PC-3 (cell line): ENCODE results near the gene ACBD7. TPM values are rescaled to one million over a fixed set of nuclear protein-coding genes. Genes with fewer than 3 reads are reported as not detected.

Source experiments
- ATAC-seq: fragments of 200-7000 bp; cut with Tn5 transposase; 2 replicates; pipeline ENCODE4 v1.9.1; 2020; ENCODE audit warnings: mild to moderate bottlenecking, moderate library complexity
- BruUV-seq: library from RNA; stranded (reverse); fragments of 400-500 nt; replicated peaks from 2 replicates; lab custom pipeline; 2021; lab: Mats Ljungman, UMichigan
- CTCF ChIA-PET: fragments of 300-600 bp; sonication (Branson Sonifier 250); formaldehyde crosslinking; loops from one replicate; lab custom pipeline; 2022; ENCODE audit warnings: antibody characterized with exemption; lab: Charles Lee
- POLR2A ChIA-PET: fragments of 300-600 bp; sonication (Branson Sonifier 250); formaldehyde crosslinking; loops from one replicate; lab custom pipeline; 2022; ENCODE audit warnings: antibody characterized with exemption; ENCODE audit not compliant: unreplicated experiment; lab: Charles Lee
- DNase-seq: peaks from one replicate; pipeline ENCODE4 v3.0.0-alpha.2; 2015
- H2AFZ ChIP-seq: fragments of 300-600 bp; sonication (generic); 2 replicates; pipeline ENCODE4 v1.6.0; 2016; ENCODE audit warnings: antibody characterized with exemption, low read length
- H3F3A ChIP-seq: fragments of 300-600 bp; sonication (generic); one replicate; pipeline ENCODE4 v1.6.0; 2017; ENCODE audit warnings: antibody characterized with exemption, low read length, control low read depth, mild to moderate bottlenecking; ENCODE audit not compliant: unreplicated experiment
- H3K27ac ChIP-seq: fragments of 300-600 bp; sonication (generic); 2 replicates; pipeline ENCODE4 v1.5.1; 2016; ENCODE audit warnings: mild to moderate bottlenecking, low read length
- H3K27me3 ChIP-seq: fragments of 300-600 bp; sonication (generic); 2 replicates; pipeline ENCODE4 v1.6.1; 2016; ENCODE audit warnings: low read length, mixed read lengths
- H3K36me3 ChIP-seq: fragments of 300-600 bp; sonication (generic); 2 replicates; pipeline ENCODE4 v1.6.1; 2016; ENCODE audit warnings: low read depth, mixed run types, low read length, mixed read lengths
- H3K4me1 ChIP-seq: fragments of 300-600 bp; sonication (generic); 2 replicates; pipeline ENCODE4 v1.5.1; 2016; ENCODE audit warnings: low read length; ENCODE audit not compliant: insufficient read depth
- H3K4me2 ChIP-seq: fragments of 300-600 bp; sonication (generic); 2 replicates; pipeline ENCODE4 v1.6.0; 2016; ENCODE audit warnings: low read length
- H3K4me3 ChIP-seq: fragments of 300-600 bp; sonication (generic); 2 replicates; pipeline ENCODE4 v1.5.1; 2016; ENCODE audit warnings: mild to moderate bottlenecking, low read length, mixed read lengths
- H3K79me2 ChIP-seq: fragments of 300-600 bp; sonication (generic); 2 replicates; pipeline ENCODE4 v1.6.1; 2017; ENCODE audit warnings: low read length, mixed read lengths
- H3K9ac ChIP-seq: fragments of 300-600 bp; sonication (generic); 2 replicates; pipeline ENCODE4 v1.6.0; 2016; ENCODE audit warnings: mild to moderate bottlenecking, low read length
- H3K9me2 ChIP-seq: fragments of 300-600 bp; sonication (generic); replicated peaks from 2 replicates; pipeline ENCODE4 v1.6.1; 2016; ENCODE audit warnings: mixed run types, low read length, mixed read lengths
- H3K9me3 ChIP-seq: fragments of 300-600 bp; sonication (generic); 2 replicates; pipeline ENCODE4 v1.6.1; 2016; ENCODE audit warnings: low read length, mixed read lengths
- H4K20me1 ChIP-seq: fragments of 300-600 bp; sonication (generic); 2 replicates; pipeline ENCODE4 v1.6.1; 2016; ENCODE audit warnings: low read length, mixed read lengths
- CTCF ChIP-seq: fragments of 300-600 bp; sonication (generic); conservative IDR thresholded peaks from 2 replicates; pipeline ENCODE4 v1.5.1; 2017; ENCODE audit warnings: antibody characterized with exemption, low read depth, mild to moderate bottlenecking, low read length
- EZH2 ChIP-seq: fragments of 300-600 bp; sonication (generic); IDR thresholded peaks from one replicate; pipeline ENCODE4 v1.6.1; 2017; ENCODE audit warnings: antibody characterized with exemption, mild to moderate bottlenecking, low read length; ENCODE audit not compliant: unreplicated experiment
- EZH2phosphoT487 ChIP-seq: fragments of 300-600 bp; sonication (generic); IDR thresholded peaks from 2 replicates; pipeline ENCODE4 v1.6.1; 2018; ENCODE audit warnings: mild to moderate bottlenecking, antibody characterized with exemption, low read length, borderline replicate concordance
- intact Hi-C: fragments of 100-400 bp; cut with micrococcal nuclease; formaldehyde crosslinking; loops from 2 replicates; pipeline ENCODE4 v1.9.0; 2023
- total RNA-seq: library from RNA; depleted of rRNA; stranded (reverse); fragments of >200 nt; gene quantifications from 2 replicates; pipeline ENCODE4 v1.2.3, GENCODE V29; 2014

ACBD7 gene
- total RNA-seq, 1 experiment from 2014 or later: 5.4 TPM

- H3K79me2 ChIP-seq: no peaks in the 10 kb centered on the region
- no peak overlapping the region for H3K27ac ChIP-seq
- DNase-seq (peak; percentile 30), ATAC-seq (no peak)
- no peaks in the 10 kb centered on the region for H3K9me3 ChIP-seq
- H3K9ac ChIP-seq: no peak overlapping the region
- H3F3A ChIP-seq: no peaks in the 10 kb centered on the region
- no peaks in the 10 kb centered on the region for H3K36me3 ChIP-seq
- H3K4me2 ChIP-seq: no peak overlapping the region
- intact Hi-C loops: no loop called here
- no TSS peak for BruUV-seq
- no peaks in the 10 kb centered on the region for H4K20me1 ChIP-seq
- CTCF ChIA-PET: no interaction called here
- no peak overlapping the region for H2AFZ ChIP-seq
- no peak overlapping the region for H3K4me3 ChIP-seq
- TF ChIP-seq EZH2 (no peak), CTCF (no peak), EZH2phosphoT487 (no peak)
- H3K9me2 ChIP-seq: no peaks in the 10 kb centered on the region
- no peaks in the 10 kb centered on the region for H3K27me3 ChIP-seq
- peaks cover 7% of the 10 kb centered on the region; the same call in 1 of the 2 replicates for H3K4me1 ChIP-seq
- POLR2A ChIA-PET: no interaction called here
Observed at GRCh38 chr10:15046626-15047025, 42.0 kb downstream of the ACBD7 start.

DNA sequence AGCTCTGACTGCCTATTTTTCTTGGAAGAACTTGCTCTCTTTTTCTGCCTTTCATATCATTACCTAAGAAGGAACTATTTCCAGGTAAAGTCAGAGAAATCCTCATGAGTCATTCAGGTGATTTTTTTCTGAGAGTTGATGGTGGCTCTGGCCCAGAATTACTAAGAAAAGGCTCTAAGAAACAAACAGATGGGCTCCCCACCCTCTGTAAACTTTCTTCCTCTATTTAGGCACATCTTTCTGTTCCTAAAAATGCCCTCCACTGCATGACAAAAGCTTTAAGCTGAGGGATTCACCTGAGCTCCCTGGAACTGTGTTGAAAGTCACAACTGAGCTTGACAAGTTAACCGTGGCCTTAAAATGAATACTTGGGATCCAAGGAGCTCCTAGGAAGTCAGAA, 43.2 kb downstream of the ACBD7 start:
- POLR2A ChIA-PET: no interaction called here
- H3K9me3 ChIP-seq: no peaks in the 10 kb centered on the region
- no peaks in the 10 kb centered on the region for H3F3A ChIP-seq
- peaks cover 7% of the 10 kb centered on the region; the same call in 1 of the 2 replicates for H3K4me1 ChIP-seq
- peak; percentile 30 for DNase-seq
- no peaks in the 10 kb centered on the region for H4K20me1 ChIP-seq
- no peak overlapping the region for H3K9ac ChIP-seq
- H3K79me2 ChIP-seq: no peaks in the 10 kb centered on the region
- H3K4me2 ChIP-seq: peak overlapping the region; percentile 14; the same call in 1 of the 2 replicates
- intact Hi-C loops: no loop called here
- no peaks in the 10 kb centered on the region for H3K9me2 ChIP-seq
- H2AFZ ChIP-seq: peak overlapping the region; percentile 53; the same call in 1 of the 2 replicates
- CTCF ChIA-PET: interaction anchor here (0.7 kb wide), 1 partner anchor 146 kb away, joined by 6 read pairs; no protein-coding TSS in a partner anchor
- TF ChIP-seq CTCF (no peak), EZH2 (no peak), EZH2phosphoT487 (no peak)
- no peaks in the 10 kb centered on the region for H3K36me3 ChIP-seq
- no peak for ATAC-seq
- no TSS peak for BruUV-seq
- no peak overlapping the region for H3K27ac ChIP-seq
- H3K4me3 ChIP-seq: no peak overlapping the region
- H3K27me3 ChIP-seq: no peaks in the 10 kb centered on the region

DNA sequence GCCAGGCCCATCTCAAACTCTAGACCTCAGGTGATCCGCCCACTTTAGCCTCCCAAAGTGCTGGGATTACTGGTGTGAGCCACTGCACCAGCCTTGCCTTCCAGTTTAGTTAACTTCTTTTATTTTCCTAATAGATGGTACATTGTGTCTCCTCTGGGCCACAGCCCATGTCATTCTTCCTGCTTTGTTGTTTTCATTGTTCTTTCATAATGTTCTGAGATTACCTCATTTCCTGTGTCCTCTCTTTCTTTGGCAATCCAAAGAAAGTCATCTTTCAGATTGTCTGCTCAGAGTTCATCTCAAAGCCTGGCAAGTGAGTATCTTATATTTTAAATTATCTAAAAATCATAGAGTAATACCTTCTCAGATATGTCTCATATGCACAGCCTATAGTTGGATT, 44.9 kb downstream of the ACBD7 start, which contains the start of gene OLAH:
Gene OLAH, plus strand, starts transcription at position 270 of the 400 bp plus-strand sequence. CDS start 3,346 bp downstream, outside the sequence.
- no peak within 1 kb of the TSS for H2AFZ ChIP-seq

More for the DNA sequence above, 44.9 kb downstream of the ACBD7 start, which contains the start of gene OLAH:
- Histone ChIP-seq H3K79me2 (no peaks in the 10 kb centered on the region), H3K27ac (no peak within 1 kb of the TSS), H3K4me3 (no peak within 1 kb of the TSS), H3K36me3 (no peaks in the 10 kb centered on the region), H3K4me1 (peaks cover 7% of the 10 kb centered on the region; the same call in 1 of the 2 replicates), H3K27me3 (no peaks in the 10 kb centered on the region), H3F3A (no peaks in the 10 kb centered on the region), H4K20me1 (no peaks in the 10 kb centered on the region), H3K9ac (no peak within 1 kb of the TSS), H3K9me2 (no peaks in the 10 kb centered on the region), H3K4me2 (0 out of 2 replicates have a peak within 1 kb of the TSS, but pooled peaks have one; percentile 14), H3K9me3 (no peaks in the 10 kb centered on the region)
- ATAC-seq (no peak), DNase-seq (no peak)
- ChIA-PET CTCF (no interaction called here), POLR2A (no interaction called here)
- TF ChIP-seq CTCF (no peak), EZH2phosphoT487 (no peak), EZH2 (no peak)
- no TSS peak for BruUV-seq
- intact Hi-C loops: no loop called here
